Measurements from ENCODE around the gene PIK3R3. TPM values are rescaled to one million over a fixed set of nuclear protein-coding genes. Genes with fewer than 3 reads are reported as not detected.
A peak's percentile ranks its signal among the peaks of the same experiment; 100 is the strongest.

Gene PIK3R3
- total and polyA plus RNA-seq, 11 donors = 11.8 to 54.1 (median 41.9) TPM

DNA sequence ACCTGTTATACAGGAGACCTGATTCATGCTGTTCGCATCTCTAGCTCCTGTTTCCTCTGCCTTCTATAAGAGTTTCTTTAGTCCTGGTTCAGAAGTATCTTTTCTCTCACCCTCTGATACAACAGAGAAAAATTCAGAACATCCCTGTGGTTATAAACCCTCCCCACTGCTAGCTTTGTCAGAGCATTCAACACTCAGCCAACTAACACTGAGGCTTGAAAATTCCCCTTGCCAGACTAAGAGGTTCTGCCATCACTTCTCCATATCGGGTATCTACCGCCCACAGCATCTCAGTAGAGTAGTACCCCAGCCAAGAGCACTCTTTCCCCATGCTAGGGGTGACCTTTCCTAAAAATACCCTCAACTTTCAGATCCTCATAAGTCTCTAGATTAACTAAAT, 19.6 kb upstream of the PIK3R3 start:
- no peaks in the 10 kb centered on the region for H3K36me3 ChIP-seq
- no peak overlapping the region for H3K4me3 ChIP-seq
- no peak overlapping the region for H3K27ac ChIP-seq
- DNase-seq = no peak
- TF ChIP-seq, protein P1, sequence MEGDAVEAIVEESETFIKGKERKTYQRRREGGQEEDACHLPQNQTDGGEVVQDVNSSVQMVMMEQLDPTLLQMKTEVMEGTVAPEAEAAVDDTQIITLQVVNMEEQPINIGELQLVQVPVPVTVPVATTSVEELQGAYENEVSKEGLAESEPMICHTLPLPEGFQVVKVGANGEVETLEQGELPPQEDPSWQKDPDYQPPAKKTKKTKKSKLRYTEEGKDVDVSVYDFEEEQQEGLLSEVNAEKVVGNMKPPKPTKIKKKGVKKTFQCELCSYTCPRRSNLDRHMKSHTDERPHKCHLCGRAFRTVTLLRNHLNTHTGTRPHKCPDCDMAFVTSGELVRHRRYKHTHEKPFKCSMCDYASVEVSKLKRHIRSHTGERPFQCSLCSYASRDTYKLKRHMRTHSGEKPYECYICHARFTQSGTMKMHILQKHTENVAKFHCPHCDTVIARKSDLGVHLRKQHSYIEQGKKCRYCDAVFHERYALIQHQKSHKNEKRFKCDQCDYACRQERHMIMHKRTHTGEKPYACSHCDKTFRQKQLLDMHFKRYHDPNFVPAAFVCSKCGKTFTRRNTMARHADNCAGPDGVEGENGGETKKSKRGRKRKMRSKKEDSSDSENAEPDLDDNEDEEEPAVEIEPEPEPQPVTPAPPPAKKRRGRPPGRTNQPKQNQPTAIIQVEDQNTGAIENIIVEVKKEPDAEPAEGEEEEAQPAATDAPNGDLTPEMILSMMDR (IDR thresholded peaks at IDR 0.05) = no peak
- TF ChIP-seq POLR2A (IDR thresholded peaks at IDR 0.05) = no peak
- no peaks in the 10 kb centered on the region for H3K9me3 ChIP-seq
- 78 to 93% (median 83%) methylated on average over 3 of the region's 3 CpGs for WGBS, 4 donors
- H3K4me1 ChIP-seq = peaks cover 0 to 9% (median 0%) of the 10 kb centered on the region in 12 donors
- no peaks in the 10 kb centered on the region for H3K27me3 ChIP-seq
- intact Hi-C loops (cut with DNase I) = no loop called here
- ATAC-seq = peak in 1 of 4 donors; percentile 33

DNA sequence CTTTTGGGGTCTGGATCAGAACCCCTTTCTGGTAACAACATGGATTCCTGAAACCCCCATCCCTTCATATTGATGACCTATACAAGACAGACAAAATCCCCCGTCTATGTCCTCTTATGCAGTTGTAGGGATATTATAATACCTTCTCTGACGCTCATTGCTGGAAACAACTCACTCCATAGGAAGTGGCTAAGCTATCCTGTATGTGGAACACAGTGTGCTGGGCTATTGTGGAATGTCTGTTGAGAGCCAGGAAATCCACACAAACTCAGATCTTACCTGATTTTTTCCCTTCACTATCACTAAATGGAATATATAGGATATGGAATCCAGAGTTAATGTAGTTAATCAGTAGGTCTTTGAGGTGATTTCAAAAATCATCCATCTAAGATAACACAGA, 17.7 kb upstream of the PIK3R3 start:
- intact Hi-C loops (cut with DNase I) = no loop called here
- WGBS, 4 donors = 56 to 73% (median 73%) methylated on average over 2 of the region's 2 CpGs
- Histone ChIP-seq H3K27ac (peak overlapping the region; percentile 3 to 77 (median 60)), H3K36me3 (no peaks in the 10 kb centered on the region), H3K4me1 (peaks cover 0 to 9% (median 0%) of the 10 kb centered on the region in 12 donors), H3K4me3 (no peak overlapping the region), H3K27me3 (no peaks in the 10 kb centered on the region), H3K9me3 (no peaks in the 10 kb centered on the region)
- TF ChIP-seq, protein P1 (IDR thresholded peaks at IDR 0.05) = no peak
- TF ChIP-seq POLR2A (IDR thresholded peaks at IDR 0.05) = no peak
- DNase-seq (no peak), ATAC-seq (peak; percentile 52 to 94 (median 78))

DNA sequence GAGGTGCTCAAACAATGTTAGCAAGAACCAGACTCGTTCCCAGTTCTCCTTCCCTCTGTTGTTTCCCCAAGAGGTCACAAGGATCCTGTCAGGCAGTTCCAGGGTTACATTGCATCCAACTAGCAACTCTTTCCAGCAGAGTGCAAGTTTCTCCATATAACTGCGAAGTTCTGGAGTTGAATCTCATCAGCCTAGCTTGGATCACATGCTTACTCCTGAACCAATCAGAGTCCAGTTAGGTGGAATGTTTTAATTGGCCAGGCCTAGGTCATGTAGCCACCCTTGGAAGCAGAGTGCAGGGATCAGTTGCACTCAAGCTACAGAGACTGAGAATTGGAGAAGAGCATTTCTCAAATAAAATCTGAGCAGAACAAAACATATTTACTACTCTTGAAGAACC, 15.9 kb upstream of the PIK3R3 start:
- intact Hi-C loops (cut with DNase I) = no loop called here
- Histone ChIP-seq H3K4me3 (no peak overlapping the region), H3K4me1 (peaks cover 0 to 9% (median 0%) of the 10 kb centered on the region in 12 donors), H3K36me3 (no peaks in the 10 kb centered on the region), H3K27ac (no peak overlapping the region), H3K9me3 (no peaks in the 10 kb centered on the region), H3K27me3 (no peaks in the 10 kb centered on the region)
- ATAC-seq (no peak), DNase-seq (no peak)
- 67 to 78% (median 77%) methylated on average over 2 of the region's 2 CpGs for WGBS, 4 donors
- TF ChIP-seq, protein P1 (IDR thresholded peaks at IDR 0.05) = no peak
- no peak for TF ChIP-seq POLR2A (IDR thresholded peaks at IDR 0.05)

DNA sequence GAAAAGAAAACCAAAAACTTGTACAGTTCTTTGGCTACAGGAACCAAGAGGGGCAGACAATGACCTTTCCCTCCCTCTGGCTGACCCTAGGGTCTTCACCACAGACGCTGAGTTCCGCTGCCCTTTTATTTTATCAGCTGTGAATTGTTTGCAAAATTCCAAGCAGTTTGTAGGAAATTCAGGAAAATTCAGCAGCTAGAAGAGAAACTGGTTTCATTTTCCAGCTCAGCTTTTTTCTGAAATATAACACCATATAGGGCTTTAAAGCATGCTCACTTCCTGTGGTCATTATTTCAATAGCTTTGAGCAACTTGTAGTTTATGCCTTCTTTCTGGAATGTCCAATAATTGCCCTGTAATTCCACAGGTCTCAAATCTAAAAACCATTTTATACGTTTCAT, 5.5 kb upstream of the PIK3R3 start:
- no peaks in the 10 kb centered on the region for H3K27me3 ChIP-seq
- H3K27ac ChIP-seq = peak overlapping the region in 11 of 12 donors; percentile 6 to 77 (median 53)
- intact Hi-C loops (cut with DNase I) = no loop called here
- ATAC-seq = no peak
- WGBS, 4 donors = 58 to 67% (median 61%) methylated on average over 3 of the region's 3 CpGs
- DNase-seq = no peak
- no peaks in the 10 kb centered on the region for H3K9me3 ChIP-seq
- H3K36me3 ChIP-seq = no peaks in the 10 kb centered on the region
- peaks cover 4 to 48% (median 29%) of the 10 kb centered on the region in 12 donors for H3K4me1 ChIP-seq
- H3K4me3 ChIP-seq = peak overlapping the region in 3 of 12 donors; percentile 0 to 15 (median 14)
- TF ChIP-seq, protein P1 (IDR thresholded peaks at IDR 0.05) = no peak
- TF ChIP-seq POLR2A (IDR thresholded peaks at IDR 0.05) = no peak
